Erythroblast (primary cell): ENCODE results near the gene SLC26A9.

ENCODE experiments used
- GATA1 ChIP-seq: IDR thresholded peaks from 2 replicates; pipeline ENCODE4 v1.6.1; 2011; ENCODE audit warnings: low read depth, mild to moderate bottlenecking, control low read depth, low read length, moderate library complexity
- POLR2A ChIP-seq: IDR thresholded peaks from 2 replicates; pipeline ENCODE4 v1.6.1; 2011; ENCODE audit warnings: mild to moderate bottlenecking, low read length

DNA sequence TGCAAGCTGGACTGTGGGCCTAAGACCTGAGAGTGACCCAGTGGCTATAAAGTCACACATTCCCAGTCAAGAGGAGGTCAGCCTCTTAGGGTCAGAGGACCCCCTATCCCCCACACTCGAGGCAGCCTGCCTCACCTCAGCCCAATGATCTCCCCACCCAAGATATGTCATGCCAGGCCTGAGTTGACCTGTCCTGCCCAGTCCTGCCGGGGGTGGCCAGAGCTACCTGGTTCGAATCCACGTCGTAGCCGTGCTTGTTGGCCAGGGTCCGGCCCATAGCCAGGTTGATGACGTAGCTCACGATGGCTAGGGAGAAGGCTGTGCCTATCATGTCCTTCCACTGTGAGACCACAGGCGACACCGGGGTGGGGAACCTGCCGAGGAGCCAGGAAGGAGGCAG lies 15.6 kb downstream of the SLC26A9 start:
- TF ChIP-seq POLR2A (no peak), GATA1 (no peak)
